Stimulated activated CD8-positive, alpha-beta memory T cell treated with anti-CD3 and anti-CD28 coated beads, Interleukin-15, amount 100 ng/mL, for 24 hours (primary cell): ENCODE measurements around the gene LSR.

Experiments
- DNase-seq: peaks from one replicate; pipeline ENCODE4 v3.0.0-alpha.2; 2020; ENCODE audit warnings: low read depth

The LSR gene

GRCh38 chr19:35248310-35249145, at the start of gene LSR:
Gene LSR (plus strand): TSS chr19:35249002. CDS start chr19:35249023, 21 bp downstream.
- DNase-seq = peak; percentile 26

- no peak for DNase-seq
Observed at GRCh38 chr19:35199481-35199880, 49.3 kb upstream of the LSR start.

GRCh38 chr19:35202722-35203688, 45.8 kb upstream of the LSR start:
- no peak for DNase-seq

- no peak for DNase-seq
Observed at GRCh38 chr19:35204799-35205732, 43.7 kb upstream of the LSR start.

- DNase-seq = no peak
Observed at GRCh38 chr19:35205733-35206323, 43.0 kb upstream of the LSR start.

- DNase-seq = no peak
Observed at GRCh38 chr19:35206379-35206778, 42.4 kb upstream of the LSR start.

GRCh38 chr19:35206855-35207254, 41.9 kb upstream of the LSR start:
- DNase-seq = no peak

GRCh38 chr19:35207391-35207871, 41.4 kb upstream of the LSR start:
- no peak for DNase-seq

- DNase-seq = no peak
Observed at GRCh38 chr19:35208121-35208520, 40.7 kb upstream of the LSR start.

GRCh38 chr19:35209646-35210045, 39.2 kb upstream of the LSR start:
- no peak for DNase-seq

- DNase-seq = peak; percentile 21
Observed at GRCh38 chr19:35211545-35212230, 37.1 kb upstream of the LSR start.

- no peak for DNase-seq
Observed at GRCh38 chr19:35212241-35212640, 36.6 kb upstream of the LSR start.

GRCh38 chr19:35213663-35214632, 34.9 kb upstream of the LSR start:
- no peak for DNase-seq

GRCh38 chr19:35214766-35215422, 33.9 kb upstream of the LSR start:
- DNase-seq = no peak

- DNase-seq = no peak
Observed at GRCh38 chr19:35216016-35216832, 32.6 kb upstream of the LSR start.

GRCh38 chr19:35216833-35217648, 31.8 kb upstream of the LSR start:
- DNase-seq = no peak

GRCh38 chr19:35217649-35217990, 31.2 kb upstream of the LSR start:
- DNase-seq = no peak
